HCT116 (cell line): Measurements from ENCODE around the gene SPATA16. TPM values are rescaled to one million over a fixed set of nuclear protein-coding genes. Genes with fewer than 3 reads are reported as not detected.
"Not testable (repeated sequence)": the region's sequence is repeated elsewhere in the genome, so short reads cannot be mapped to it uniquely, and the experiment has no call there.

Source experiments
- ATAC-seq: fragments of 200-7000 bp; cut with Tn5 transposase; 2 replicates; pipeline ENCODE4 v1.9.1; 2020; ENCODE audit warnings: mild to moderate bottlenecking, moderate library complexity
- BruUV-seq: library from RNA; stranded (reverse); fragments of 400-500 nt; replicated peaks from 2 replicates; lab custom pipeline; 2021; lab: Mats Ljungman, UMichigan
- CTCF ChIA-PET: fragments of 300-600 bp; sonication (Branson Sonifier 250); formaldehyde crosslinking; loops from one replicate; lab custom pipeline; 2021; ENCODE audit warnings: antibody characterized with exemption; lab: Charles Lee
- POLR2A ChIA-PET: fragments of 300-600, 350-600 bp; sonication (Branson Sonifier 250); formaldehyde crosslinking; loops from one replicate; lab custom pipeline; 2021; ENCODE audit warnings: antibody characterized with exemption; lab: Charles Lee
- RAD21 ChIA-PET, 2 experiments: fragments of 300-600 bp; sonication (Branson Sonifier 250); formaldehyde crosslinking; loops; one replicate each; lab custom pipeline; 2023; ENCODE audit warnings: low total read pairs in 2 of 2; ENCODE audit not compliant: uncharacterized antibody in 2 of 2, unreplicated experiment in 2 of 2, low non-redundant PET in 1 of 2; lab: Charles Lee
- DNase-seq: peaks from one replicate; pipeline ENCODE4 v3.0.0-alpha.2; 2010; ENCODE audit warnings: low read depth, low spot score
- H2AFZ ChIP-seq: fragments of 200-600 bp; shearing (Covaris generic), sonication (generic); 2 replicates; pipeline ENCODE4 v1.6.1; 2017; ENCODE audit warnings: low read depth, mixed run types, mixed read lengths, antibody characterized with exemption, low read length; ENCODE audit not compliant: poor library complexity, severe bottlenecking
- H3K27ac ChIP-seq: 2 replicates; pipeline ENCODE4 v1.5.1; 2012; ENCODE audit warnings: low read depth, low read length
- H3K27me3 ChIP-seq: fragments of 200-600 bp; sonication (generic); 2 replicates; pipeline ENCODE4 v1.6.1; 2016; ENCODE audit warnings: mixed run types, low read length, mixed read lengths; ENCODE audit not compliant: insufficient read depth
- H3K36me3 ChIP-seq, 2 experiments: fragments of 200-500 bp in 1 of 2; fragments of 200-600 bp in 1 of 2; sonication (Bioruptor generic) in 1 of 2; sonication (generic) in 1 of 2; 2 replicates each; pipeline versions ENCODE4 v1.5.1 to v1.6.1; 2014 to 2016; ENCODE audit warnings: low read length in 2 of 2, inconsistent platforms in 1 of 2, mixed read lengths in 1 of 2, mixed run types in 1 of 2; ENCODE audit not compliant: insufficient read depth in 2 of 2, control insufficient read depth in 1 of 2
- H3K4me1 ChIP-seq, 2 experiments: fragments of 200-600 bp in 1 of 2; sonication (generic) in 1 of 2; 2 replicates each; pipeline versions ENCODE4 v1.5.1 to v1.6.1; 2012 to 2017; ENCODE audit warnings: low read length in 2 of 2, inconsistent platforms in 1 of 2, mild to moderate bottlenecking in 1 of 2, mixed read lengths in 1 of 2, mixed run types in 1 of 2, moderate library complexity in 1 of 2; ENCODE audit not compliant: insufficient read depth in 2 of 2, control insufficient read depth in 1 of 2
- H3K4me2 ChIP-seq: fragments of 200-600 bp; sonication (generic); 2 replicates; pipeline ENCODE4 v1.6.1; 2017; ENCODE audit warnings: mixed run types, low read length, mixed read lengths
- H3K4me3 ChIP-seq, 2 experiments: fragments of 200-600 bp in 1 of 2; sonication (generic) in 1 of 2; replicated peaks in 1 of 2; 2 replicates each; pipeline ENCODE4 v1.5.1; 2011 to 2016; ENCODE audit warnings: low read length in 2 of 2, control low read depth in 1 of 2, low read depth in 1 of 2, mild to moderate bottlenecking in 1 of 2, mixed read lengths in 1 of 2, mixed run types in 1 of 2
- H3K79me2 ChIP-seq: fragments of 200-600 bp; sonication (generic); 2 replicates; pipeline ENCODE4 v1.6.1; 2017; ENCODE audit warnings: mild to moderate bottlenecking, mixed run types, low read length, moderate library complexity, mixed read lengths; ENCODE audit not compliant: insufficient read depth
- H3K9ac ChIP-seq: fragments of 200-600 bp; sonication (generic); 2 replicates; pipeline ENCODE4 v1.6.1; 2016; ENCODE audit warnings: low read length, mixed read lengths
- H3K9me2 ChIP-seq: fragments of 200-600 bp; sonication (generic), shearing (Covaris generic); 2 replicates; pipeline ENCODE4 v1.6.1; 2017; ENCODE audit warnings: mixed run types, mild to moderate bottlenecking, moderate library complexity; ENCODE audit not compliant: insufficient read depth
- H3K9me3 ChIP-seq, 2 experiments: fragments of 200-500 bp in 1 of 2; fragments of 200-600 bp in 1 of 2; sonication (Bioruptor generic) in 1 of 2; sonication (generic) in 1 of 2; 2 replicates each; pipeline ENCODE4 v1.6.1; 2014 to 2017; ENCODE audit warnings: low read length in 2 of 2, mixed read lengths in 2 of 2, inconsistent platforms in 1 of 2, low read depth in 1 of 2, mild to moderate bottlenecking in 1 of 2, mixed run types in 1 of 2, moderate library complexity in 1 of 2; ENCODE audit not compliant: control insufficient read depth in 1 of 2, insufficient read depth in 1 of 2
- H4K20me1 ChIP-seq: fragments of 200-600 bp; sonication (generic), shearing (Covaris generic); 2 replicates; pipeline ENCODE4 v1.6.1; 2017; ENCODE audit warnings: mixed run types, mild to moderate bottlenecking, moderate library complexity; ENCODE audit not compliant: insufficient read depth
- CBX3 ChIP-seq: IDR thresholded peaks from 2 replicates; pipeline ENCODE4 v1.6.1; 2012; ENCODE audit warnings: low read depth
- ELF1 ChIP-seq: IDR thresholded peaks from 2 replicates; pipeline ENCODE4 v1.6.1; 2012; ENCODE audit warnings: low read depth, borderline replicate concordance
- EZH2 ChIP-seq: fragments of 200-600 bp; sonication (generic); IDR thresholded peaks from 2 replicates; pipeline ENCODE4 v1.6.1; 2017; ENCODE audit warnings: antibody characterized with exemption, mixed run types
- FOSL1 ChIP-seq: IDR thresholded peaks from 2 replicates; pipeline ENCODE4 v1.6.1; 2012; ENCODE audit warnings: low read depth
- JUND ChIP-seq: IDR thresholded peaks from 2 replicates; pipeline ENCODE4 v1.6.1; 2012
- RAD21 ChIP-seq: IDR thresholded peaks from 2 replicates; pipeline ENCODE4 v1.6.1; 2012; ENCODE audit warnings: low read depth, mild to moderate bottlenecking
- SRF ChIP-seq: IDR thresholded peaks from 2 replicates; pipeline ENCODE4 v1.6.1; 2012; ENCODE audit warnings: low read depth
- TCF7L2 ChIP-seq: IDR thresholded peaks from 2 replicates; pipeline ENCODE4 v1.7.0; 2011; ENCODE audit warnings: borderline replicate concordance, inconsistent platforms; ENCODE audit not compliant: insufficient read depth, insufficient read length; ENCODE audit errors: extremely low read depth
- ZFX ChIP-seq: fragments of 450-650 bp; IDR thresholded peaks from 2 replicates; pipeline ENCODE4 v1.6.1; 2017
- intact Hi-C: fragments of 100-400 bp; cut with micrococcal nuclease; formaldehyde crosslinking; loops from 2 replicates; pipeline ENCODE4 v1.10.0; 2022
- total RNA-seq: library from RNA; stranded (reverse); gene quantifications from one replicate; pipeline ENCODE4 v1.2.1, GENCODE V29; 2021; ENCODE audit not compliant: unreplicated experiment
- TF ChIP-seq, protein P1 (sequence below): IDR thresholded peaks from 2 replicates; pipeline ENCODE4 v1.6.1; 2012
- TF ChIP-seq, protein P2 (sequence below): IDR thresholded peaks from 2 replicates; pipeline ENCODE4 v1.6.1; 2011; ENCODE audit warnings: mild to moderate bottlenecking, low read length, moderate library complexity; ENCODE audit not compliant: insufficient replicate concordance; ENCODE audit errors: extremely low read depth

SPATA16 gene
- total RNA-seq, 1 experiment from 2014 or later = not detected

DNA sequence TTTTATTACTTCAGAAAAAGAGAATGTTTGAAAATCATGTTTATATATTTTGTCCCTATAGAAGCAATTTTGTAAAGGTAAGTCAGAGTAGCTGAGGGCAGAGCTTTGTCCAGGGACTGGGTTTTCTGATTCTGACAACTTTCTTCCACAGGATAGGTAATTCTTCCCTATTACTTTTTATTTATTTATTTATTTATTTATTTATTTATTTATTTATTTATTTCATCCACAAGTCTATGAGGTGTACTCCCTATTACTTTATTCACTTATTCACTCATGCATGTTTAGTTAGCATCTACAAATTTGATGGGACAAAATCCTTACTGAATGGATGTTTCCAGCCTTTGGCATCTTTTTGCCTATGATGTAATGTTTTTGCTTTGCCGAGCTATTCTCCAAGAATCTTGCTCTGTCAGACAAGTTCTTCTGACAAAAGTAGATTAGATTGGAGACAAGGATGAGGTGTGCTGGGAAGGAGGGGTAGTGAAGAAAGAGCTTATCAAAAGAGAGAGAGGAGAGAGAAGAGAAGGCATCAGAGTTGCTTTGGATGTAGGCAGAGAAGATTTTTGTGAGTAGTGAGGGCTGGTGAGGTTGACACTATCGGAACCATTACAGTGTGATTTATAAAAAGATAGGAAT lies 119.4 kb downstream of the SPATA16 start:
- Histone ChIP-seq H2AFZ (no peak overlapping the region), H3K9me2 (no peaks in the 10 kb centered on the region), H3K4me3 (no peak overlapping the region), H4K20me1 (no peaks in the 10 kb centered on the region), H3K4me2 (no peak overlapping the region), H3K36me3 (no peaks in the 10 kb centered on the region), H3K27ac (no peak overlapping the region), H3K27me3 (no peaks in the 10 kb centered on the region), H3K9me3 (no peaks in the 10 kb centered on the region), H3K9ac (no peak overlapping the region), H3K4me1 (no peaks in the 10 kb centered on the region), H3K79me2 (no peaks in the 10 kb centered on the region)
- DNase-seq (no peak), ATAC-seq (no peak)
- intact Hi-C loops = no loop called here
- BruUV-seq = no TSS peak
- no peak for TF ChIP-seq ELF1
- POLR2A ChIA-PET = no interaction called here
- CTCF ChIA-PET = no interaction called here
- RAD21 ChIA-PET = no interaction called here

GRCh38 chr3:173020128-173020527 lies 120.9 kb downstream of the SPATA16 start:
- H3K36me3 ChIP-seq, H3K9me2 ChIP-seq, CTCF ChIA-PET, H3K9me3 ChIP-seq, H3K4me2 ChIP-seq, H3K27me3 ChIP-seq, H3K27ac ChIP-seq, H3K4me3 ChIP-seq, H3K79me2 ChIP-seq, ATAC-seq, H2AFZ ChIP-seq, DNase-seq, RAD21 ChIA-PET, BruUV-seq, H3K9ac ChIP-seq, H4K20me1 ChIP-seq, intact Hi-C loops, POLR2A ChIA-PET, H3K4me1 ChIP-seq: not testable (repeated sequence)

DNA sequence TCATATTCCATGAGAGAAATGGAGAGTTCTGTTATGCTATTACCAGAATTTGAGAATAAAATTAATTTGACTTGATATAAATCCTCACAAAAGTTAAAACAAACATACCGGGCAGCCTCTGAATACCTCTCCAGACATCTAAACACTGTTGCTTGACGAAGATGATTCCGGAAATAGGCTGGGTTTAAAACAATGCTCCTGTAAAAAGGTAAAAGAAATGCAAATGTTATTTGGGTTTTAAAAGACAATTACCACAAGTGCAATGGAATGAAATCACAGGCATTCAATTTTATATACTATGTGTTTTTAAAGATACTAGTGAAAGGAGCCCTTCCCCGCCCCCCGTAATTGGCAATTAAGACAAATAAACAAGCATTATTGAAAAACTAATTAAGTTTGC lies 121.7 kb downstream of the SPATA16 start:
- no peak overlapping the region for H3K4me3 ChIP-seq
- H4K20me1 ChIP-seq = no peaks in the 10 kb centered on the region
- ATAC-seq (no peak), DNase-seq (no peak)
- no peaks in the 10 kb centered on the region for H3K9me3 ChIP-seq
- CTCF ChIA-PET = no interaction called here
- H3K9ac ChIP-seq = no peak overlapping the region
- H3K4me2 ChIP-seq = no peak overlapping the region
- RAD21 ChIA-PET = no interaction called here
- POLR2A ChIA-PET = no interaction called here
- H3K27me3 ChIP-seq = no peaks in the 10 kb centered on the region
- H3K4me1 ChIP-seq = no peaks in the 10 kb centered on the region
- H3K27ac ChIP-seq = no peak overlapping the region
- no peaks in the 10 kb centered on the region for H3K36me3 ChIP-seq
- no peaks in the 10 kb centered on the region for H3K79me2 ChIP-seq
- no TSS peak for BruUV-seq
- no peak overlapping the region for H2AFZ ChIP-seq
- H3K9me2 ChIP-seq = no peaks in the 10 kb centered on the region
- intact Hi-C loops = no loop called here
- TF ChIP-seq ZFX (no peak), RAD21 (no peak), SRF (no peak), TCF7L2 (no peak), FOSL1 (no peak), ELF1 (no peak), EZH2 (no peak), CBX3 (no peak), JUND (no peak)
- TF ChIP-seq, protein P1, sequence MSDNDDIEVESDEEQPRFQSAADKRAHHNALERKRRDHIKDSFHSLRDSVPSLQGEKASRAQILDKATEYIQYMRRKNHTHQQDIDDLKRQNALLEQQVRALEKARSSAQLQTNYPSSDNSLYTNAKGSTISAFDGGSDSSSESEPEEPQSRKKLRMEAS = no peak
- TF ChIP-seq, protein P2, sequence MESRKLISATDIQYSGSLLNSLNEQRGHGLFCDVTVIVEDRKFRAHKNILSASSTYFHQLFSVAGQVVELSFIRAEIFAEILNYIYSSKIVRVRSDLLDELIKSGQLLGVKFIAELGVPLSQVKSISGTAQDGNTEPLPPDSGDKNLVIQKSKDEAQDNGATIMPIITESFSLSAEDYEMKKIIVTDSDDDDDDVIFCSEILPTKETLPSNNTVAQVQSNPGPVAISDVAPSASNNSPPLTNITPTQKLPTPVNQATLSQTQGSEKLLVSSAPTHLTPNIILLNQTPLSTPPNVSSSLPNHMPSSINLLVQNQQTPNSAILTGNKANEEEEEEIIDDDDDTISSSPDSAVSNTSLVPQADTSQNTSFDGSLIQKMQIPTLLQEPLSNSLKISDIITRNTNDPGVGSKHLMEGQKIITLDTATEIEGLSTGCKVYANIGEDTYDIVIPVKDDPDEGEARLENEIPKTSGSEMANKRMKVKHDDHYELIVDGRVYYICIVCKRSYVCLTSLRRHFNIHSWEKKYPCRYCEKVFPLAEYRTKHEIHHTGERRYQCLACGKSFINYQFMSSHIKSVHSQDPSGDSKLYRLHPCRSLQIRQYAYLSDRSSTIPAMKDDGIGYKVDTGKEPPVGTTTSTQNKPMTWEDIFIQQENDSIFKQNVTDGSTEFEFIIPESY = no peak
